Measurements from ENCODE around the gene PEF1. TPM values are rescaled to one million over a fixed set of nuclear protein-coding genes. Genes with fewer than 3 reads are reported as not detected.

Gene PEF1
- total RNA-seq, 1 donor from 2014 or later: 43.8 TPM

DNA sequence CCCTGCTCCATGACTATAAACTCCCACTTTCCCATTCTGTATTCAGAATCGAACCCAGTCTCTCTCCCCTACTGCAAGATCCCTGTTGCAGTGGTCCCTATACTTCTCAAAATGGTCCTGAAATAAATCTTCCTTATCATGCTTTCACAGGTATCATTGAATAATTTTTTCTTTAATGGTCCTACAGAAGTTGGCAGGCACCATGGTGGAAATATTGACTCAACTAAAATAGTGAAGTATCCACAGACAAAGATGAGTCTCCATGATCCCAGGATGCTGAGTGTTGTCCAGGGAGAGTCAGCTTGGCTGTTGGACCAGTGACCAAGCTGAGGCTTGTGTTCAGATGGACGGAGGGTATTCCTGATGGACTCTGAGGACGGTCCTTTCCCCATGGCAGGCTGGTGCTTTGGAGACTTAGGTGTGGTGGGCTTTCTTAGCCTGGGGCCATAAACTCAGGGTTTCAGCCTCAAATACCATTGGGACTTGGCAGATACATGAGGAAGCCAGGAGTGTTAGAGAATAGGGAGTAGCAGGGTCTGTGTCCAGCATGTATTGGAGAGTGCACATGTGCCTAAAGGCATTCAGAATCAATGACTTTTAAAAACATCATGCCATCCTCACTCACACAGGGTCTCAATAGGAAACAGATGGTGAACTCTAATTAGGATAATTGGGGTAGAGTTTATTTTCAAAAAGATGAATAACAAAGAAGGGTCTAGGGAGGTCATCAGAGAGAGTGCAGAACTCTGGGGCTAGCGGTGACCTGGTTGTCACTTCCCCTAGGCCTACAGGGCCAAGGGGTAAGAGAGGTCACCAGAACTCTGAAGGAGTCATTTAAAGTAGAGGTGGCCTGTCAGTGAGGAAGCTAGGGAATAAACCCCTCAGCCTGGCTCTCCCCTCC lies 48.6 kb downstream of the PEF1 start:
- DNase-seq (ENCODE audit: low spot score in 2 of 2, unreplicated experiment in 2 of 2): no peak
- no peaks in the 10 kb centered on the region for H3K27me3 Mint-ChIP-seq (ENCODE audit: low read depth)
- H3K4me3 Mint-ChIP-seq: no peak overlapping the region
- no peaks in the 10 kb centered on the region for H3K36me3 Mint-ChIP-seq
- no peaks in the 10 kb centered on the region for H3K9me3 Mint-ChIP-seq
- H3K27ac Mint-ChIP-seq: no peak overlapping the region
- no peak for TF ChIP-seq CTCF (IDR thresholded peaks at IDR 0.05; ENCODE audit: unreplicated experiment)
- H3K4me1 Mint-ChIP-seq: peaks cover 26% of the 10 kb centered on the region

DNA sequence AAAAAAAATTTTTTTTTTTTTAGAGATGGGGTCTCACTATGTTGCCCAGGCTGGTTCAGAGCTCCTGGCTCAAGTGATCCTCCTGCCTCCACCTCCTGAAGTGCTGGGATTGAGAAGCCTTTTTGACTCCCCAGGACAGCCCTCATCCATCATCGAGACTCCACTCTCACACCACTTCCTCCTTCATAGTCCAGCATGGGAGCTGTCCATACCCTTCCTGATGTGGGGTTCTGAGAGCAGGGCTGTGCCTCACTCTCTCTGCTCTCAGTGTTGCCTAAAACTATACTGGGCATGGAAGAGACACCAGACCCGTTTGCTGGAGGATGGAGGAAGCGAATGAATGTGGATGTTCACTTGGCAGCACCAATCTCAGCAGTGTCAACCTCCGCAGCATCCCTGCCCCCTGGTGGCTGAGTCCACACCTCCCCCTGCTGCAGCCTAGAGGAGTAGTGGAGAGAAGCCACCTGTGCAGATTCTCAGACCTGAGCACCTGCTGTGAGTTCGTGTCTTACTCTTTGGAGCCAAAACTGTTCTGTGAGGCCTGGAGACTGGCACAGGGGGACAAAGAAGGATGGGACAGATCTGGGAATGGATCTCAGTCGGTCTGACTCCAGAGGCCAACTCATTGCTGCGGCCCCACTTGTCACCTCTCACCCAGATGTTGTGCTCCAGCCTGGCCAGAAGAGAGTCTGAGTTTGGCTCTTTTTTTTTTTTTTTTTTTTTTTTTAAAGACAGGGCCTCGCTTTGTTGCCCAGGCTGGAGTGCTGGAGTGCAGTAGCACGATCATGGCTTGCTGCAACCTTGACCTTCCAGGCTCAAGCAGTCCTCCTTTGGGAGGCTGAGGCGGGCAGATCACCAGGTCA lies 50.7 kb downstream of the PEF1 start:
- peaks cover 34% of the 10 kb centered on the region for H3K4me1 Mint-ChIP-seq
- no peaks in the 10 kb centered on the region for H3K27me3 Mint-ChIP-seq (ENCODE audit: low read depth)
- no peaks in the 10 kb centered on the region for H3K9me3 Mint-ChIP-seq
- H3K27ac Mint-ChIP-seq: no peak overlapping the region
- peak in 1 of 2 experiments; percentile 79 for DNase-seq (ENCODE audit: low spot score in 2 of 2, unreplicated experiment in 2 of 2)
- H3K4me3 Mint-ChIP-seq: no peak overlapping the region
- H3K36me3 Mint-ChIP-seq: no peaks in the 10 kb centered on the region
- TF ChIP-seq CTCF (IDR thresholded peaks at IDR 0.05; ENCODE audit: unreplicated experiment): peak; percentile 72

DNA sequence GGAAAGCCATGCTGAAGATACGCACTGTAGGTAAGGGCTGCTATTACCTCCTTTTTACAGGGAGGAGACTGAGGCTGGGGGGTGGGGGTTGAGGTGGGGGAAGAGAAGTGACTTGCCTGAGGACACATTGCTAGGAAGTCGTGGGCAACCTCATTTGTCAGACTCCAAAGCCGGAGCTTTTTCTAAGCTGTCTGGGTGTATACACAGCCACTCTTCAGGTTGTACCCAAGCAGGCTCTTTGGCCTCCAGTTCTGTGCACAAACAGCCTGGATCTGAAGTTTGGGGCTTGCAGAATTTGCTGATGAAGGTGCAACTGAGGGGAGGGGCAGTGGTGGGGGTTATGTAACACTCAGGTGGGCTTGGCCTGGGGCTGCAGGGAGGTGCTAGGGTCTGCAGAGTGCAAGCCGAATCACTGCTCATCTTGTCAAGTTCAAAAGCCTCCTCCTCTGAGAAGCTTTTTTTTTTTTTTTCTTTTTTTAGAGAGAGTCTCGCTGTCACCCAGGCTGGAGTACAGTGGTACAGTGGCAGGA lies 51.5 kb downstream of the PEF1 start:
- Mint-ChIP-seq H3K4me1 (peaks cover 35% of the 10 kb centered on the region), H3K9me3 (no peaks in the 10 kb centered on the region), H3K27me3 (ENCODE audit: low read depth) (no peaks in the 10 kb centered on the region), H3K36me3 (peaks cover under 1% of the 10 kb centered on the region), H3K4me3 (no peak overlapping the region), H3K27ac (no peak overlapping the region)
- no peak for DNase-seq (ENCODE audit: low spot score in 2 of 2, unreplicated experiment in 2 of 2)
- TF ChIP-seq CTCF (IDR thresholded peaks at IDR 0.05; ENCODE audit: unreplicated experiment): no peak

DNA sequence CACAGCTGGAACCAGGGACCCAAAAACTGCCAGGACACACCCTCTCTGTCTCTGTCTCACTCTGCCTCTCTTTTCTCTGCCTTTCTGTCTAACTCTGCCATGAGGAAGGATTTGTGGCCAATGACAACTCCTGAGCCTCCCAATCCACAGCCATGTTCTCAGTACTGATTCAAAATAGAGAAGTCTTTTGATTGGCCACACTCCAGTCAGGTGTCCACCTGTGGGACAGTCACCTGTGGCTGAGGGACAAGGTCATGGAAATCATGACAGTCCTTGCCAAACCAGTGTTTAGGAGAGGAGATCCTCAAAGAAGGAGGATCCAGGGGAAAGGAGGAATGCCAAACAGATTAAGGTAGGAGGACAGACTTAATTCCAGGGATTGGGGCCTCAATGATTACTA lies 52.5 kb downstream of the PEF1 start:
- Mint-ChIP-seq H3K4me1 (peaks cover 40% of the 10 kb centered on the region), H3K36me3 (peaks cover 8% of the 10 kb centered on the region), H3K27me3 (ENCODE audit: low read depth) (no peaks in the 10 kb centered on the region), H3K4me3 (no peak overlapping the region), H3K27ac (no peak overlapping the region), H3K9me3 (no peaks in the 10 kb centered on the region)
- DNase-seq (ENCODE audit: low spot score in 2 of 2, unreplicated experiment in 2 of 2): no peak
- no peak for TF ChIP-seq CTCF (IDR thresholded peaks at IDR 0.05; ENCODE audit: unreplicated experiment)

DNA sequence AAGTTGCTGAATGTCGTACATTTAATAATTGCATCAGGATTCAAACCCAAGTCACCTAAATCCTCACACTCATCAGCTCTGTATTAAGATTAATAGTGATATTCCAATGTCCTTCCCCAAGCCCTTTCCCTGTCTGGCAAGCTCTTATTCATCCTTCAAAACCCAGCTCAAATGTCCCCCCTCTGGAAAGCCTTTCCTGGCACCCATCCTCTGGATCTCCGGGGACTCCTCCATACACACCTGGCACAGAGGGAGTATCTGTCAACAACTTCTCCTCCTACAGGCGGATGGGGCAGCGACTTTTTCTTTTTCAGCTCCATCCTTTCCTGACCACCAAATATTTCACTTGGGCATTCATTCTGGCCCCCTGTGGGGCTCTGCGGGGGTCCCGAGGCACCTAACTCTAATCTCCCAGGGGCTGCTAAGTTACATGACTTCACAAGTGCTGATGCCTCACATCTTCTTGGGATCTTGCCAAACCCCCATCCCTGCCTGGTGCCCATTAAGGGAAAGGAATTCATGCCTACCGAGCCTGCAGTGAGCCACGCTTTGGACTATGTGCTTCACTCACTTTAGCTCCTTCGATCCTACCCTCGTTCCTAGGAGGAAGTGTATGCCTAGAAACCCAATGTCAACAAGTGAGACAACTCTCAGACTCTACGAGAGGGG lies 53.1 kb downstream of the PEF1 start:
- no peaks in the 10 kb centered on the region for H3K27me3 Mint-ChIP-seq (ENCODE audit: low read depth)
- no peak overlapping the region for H3K4me3 Mint-ChIP-seq
- H3K27ac Mint-ChIP-seq: no peak overlapping the region
- H3K36me3 Mint-ChIP-seq: peaks cover 9% of the 10 kb centered on the region
- no peak for DNase-seq (ENCODE audit: low spot score in 2 of 2, unreplicated experiment in 2 of 2)
- TF ChIP-seq CTCF (IDR thresholded peaks at IDR 0.05; ENCODE audit: unreplicated experiment): no peak
- H3K4me1 Mint-ChIP-seq: peaks cover 37% of the 10 kb centered on the region
- no peaks in the 10 kb centered on the region for H3K9me3 Mint-ChIP-seq
